GM18505 (cell line): ENCODE data around the gene ZBTB7B.

Experiments used
- ATAC-seq: cut with Tn5 transposase; IDR thresholded peaks from one replicate; pipeline ENCODE4 v1.9.1; 2021; ENCODE audit not compliant: unreplicated experiment
- POLR2A ChIP-seq: IDR thresholded peaks from 4 replicates; pipeline ENCODE4 v1.6.1; 2011; ENCODE audit warnings: borderline replicate concordance; ENCODE audit not compliant: insufficient read depth, insufficient read length; ENCODE audit errors: extremely low read depth

The ZBTB7B gene

GRCh38 chr1:155017041-155017945 lies 14.7 kb downstream of the ZBTB7B start:
- ATAC-seq, result peak; percentile 78
- TF ChIP-seq POLR2A, result peak; percentile 52

GRCh38 chr1:155017946-155018316 lies 15.3 kb downstream of the ZBTB7B start:
- ATAC-seq, result no peak
- TF ChIP-seq POLR2A, result no peak

- TF ChIP-seq POLR2A, result no peak
- no peak for ATAC-seq
Measured at GRCh38 chr1:155018617-155019348, 16.2 kb downstream of the ZBTB7B start.

- no peak for ATAC-seq
- TF ChIP-seq POLR2A, result no peak
Measured at GRCh38 chr1:155019377-155020245, 17.0 kb downstream of the ZBTB7B start.

GRCh38 chr1:155022136-155022926 lies 19.7 kb downstream of the ZBTB7B start:
- no peak for TF ChIP-seq POLR2A
- no peak for ATAC-seq

GRCh38 chr1:155022927-155023236 lies 20.3 kb downstream of the ZBTB7B start:
- no peak for TF ChIP-seq POLR2A
- ATAC-seq, result no peak

- ATAC-seq, result no peak
Measured at GRCh38 chr1:155023627-155024026, 21.0 kb downstream of the ZBTB7B start.

GRCh38 chr1:155024315-155024714 lies 21.7 kb downstream of the ZBTB7B start:
- no peak for TF ChIP-seq POLR2A
- ATAC-seq, result no peak

More at GRCh38 chr1:155023627-155024026, 21.0 kb downstream of the ZBTB7B start:
- TF ChIP-seq POLR2A, result no peak

GRCh38 chr1:155026154-155026553 lies 23.6 kb downstream of the ZBTB7B start:
- TF ChIP-seq POLR2A, result no peak
- no peak for ATAC-seq

GRCh38 chr1:155026588-155026987 lies 24.0 kb downstream of the ZBTB7B start:
- ATAC-seq, result no peak
- no peak for TF ChIP-seq POLR2A

- no peak for ATAC-seq
- no peak for TF ChIP-seq POLR2A
Measured at GRCh38 chr1:155029513-155030242, 27.1 kb downstream of the ZBTB7B start.

GRCh38 chr1:155030243-155030795 lies 27.7 kb downstream of the ZBTB7B start:
- no peak for TF ChIP-seq POLR2A
- no peak for ATAC-seq
